ENCODE measurements around the gene CGB2.
A peak's percentile ranks its signal among the peaks of the same experiment; 100 is the strongest.

- TF ChIP-seq YY1 (IDR thresholded peaks at IDR 0.05; ENCODE audit: low read depth) (peak; percentile 91), USF1 (IDR thresholded peaks at IDR 0.05) (no peak), CEBPB (IDR thresholded peaks at IDR 0.05) (peak; percentile 83), EGR1 (IDR thresholded peaks at IDR 0.05) (peak; percentile 34; the same call in 1 of the 2 replicates)
Observed at GRCh38 chr19:48993175-48994034, 38.3 kb upstream of the CGB2 start, which contains the start of the genes GYS1 and RUVBL2.
